HG03442 (cell line): ENCODE results near the gene GPR161.

ENCODE experiments used
- ATAC-seq: cut with Tn5 transposase; IDR thresholded peaks from one replicate; pipeline ENCODE4 v1.9.1; 2021; ENCODE audit warnings: mild to moderate bottlenecking, moderate library complexity; ENCODE audit not compliant: unreplicated experiment

The GPR161 gene

DNA sequence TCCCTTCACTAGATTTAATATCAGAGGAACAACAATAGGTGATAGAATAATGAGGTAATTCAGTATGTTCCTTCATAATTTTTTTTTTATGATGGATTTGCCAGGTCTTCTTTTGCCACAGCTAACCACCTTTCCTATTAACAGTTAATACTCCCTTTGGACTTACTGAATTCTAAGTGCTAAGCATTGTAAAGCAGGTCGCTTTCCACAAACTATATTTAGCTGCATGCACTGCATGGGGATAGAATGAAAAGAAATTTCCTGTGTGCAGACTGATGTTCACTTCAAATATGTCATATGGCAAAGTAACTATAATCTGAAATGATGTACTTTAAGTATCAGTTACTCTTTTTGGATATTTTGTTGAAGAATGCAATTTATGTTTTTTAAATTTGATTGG lies 85.8 kb downstream of the GPR161 start:
- no peak for ATAC-seq

DNA sequence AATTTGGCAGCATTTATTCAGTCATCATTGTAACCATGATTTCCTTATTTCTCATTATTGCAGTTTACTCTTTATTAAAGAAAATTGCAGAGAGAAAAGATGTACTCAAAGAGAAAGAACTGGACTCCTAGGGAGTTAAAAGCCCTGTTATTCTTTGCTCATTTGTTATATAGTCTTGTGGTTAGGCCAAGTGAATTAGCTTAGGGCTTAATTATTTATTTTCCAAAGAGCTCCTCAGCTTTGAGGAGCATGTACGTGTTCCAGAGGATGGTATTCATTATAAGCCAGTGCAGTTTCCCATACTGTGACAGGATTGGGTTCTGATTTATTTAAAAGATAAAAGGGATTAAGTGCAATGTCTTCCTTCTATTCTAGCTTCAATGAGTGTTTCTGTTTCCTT lies 86.4 kb downstream of the GPR161 start:
- ATAC-seq = no peak

DNA sequence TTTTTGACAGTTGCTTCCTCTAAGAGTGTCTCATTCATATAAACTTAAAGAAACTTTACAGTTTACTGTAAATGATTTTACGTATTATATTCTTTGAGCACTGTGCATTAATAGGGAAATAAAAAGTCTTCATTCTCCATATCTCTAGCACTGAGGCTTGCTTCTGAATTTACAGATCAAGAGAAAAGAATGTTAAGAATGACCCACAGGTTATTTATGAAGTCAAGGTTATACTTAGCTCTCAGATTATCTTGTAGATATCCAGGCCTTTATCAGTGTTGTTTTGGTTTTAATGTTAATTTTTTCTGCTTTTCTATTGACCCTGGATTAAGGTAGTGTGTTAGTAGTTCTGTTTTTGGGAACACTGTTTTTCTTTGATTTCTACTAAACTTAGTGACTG lies 91.4 kb downstream of the GPR161 start:
- ATAC-seq = no peak

DNA sequence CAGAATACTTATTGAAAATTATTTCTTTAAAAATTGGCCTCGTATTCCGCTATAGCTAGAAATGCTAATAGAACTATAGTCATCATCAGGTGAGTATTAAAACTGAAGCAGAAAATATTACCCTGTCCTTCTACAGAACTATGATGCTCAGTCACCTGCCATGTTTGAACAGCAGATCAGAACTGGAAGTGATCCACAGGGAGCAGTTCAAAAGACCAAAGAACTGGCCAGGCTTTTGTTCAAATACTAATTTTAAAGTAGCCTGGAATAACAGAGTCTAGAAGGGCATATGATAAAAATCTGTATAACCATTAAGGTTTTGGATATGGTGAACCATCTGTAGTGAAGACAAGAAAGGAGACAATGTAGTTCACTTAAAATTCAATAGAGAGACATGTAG lies 94.4 kb downstream of the GPR161 start:
- no peak for ATAC-seq

DNA sequence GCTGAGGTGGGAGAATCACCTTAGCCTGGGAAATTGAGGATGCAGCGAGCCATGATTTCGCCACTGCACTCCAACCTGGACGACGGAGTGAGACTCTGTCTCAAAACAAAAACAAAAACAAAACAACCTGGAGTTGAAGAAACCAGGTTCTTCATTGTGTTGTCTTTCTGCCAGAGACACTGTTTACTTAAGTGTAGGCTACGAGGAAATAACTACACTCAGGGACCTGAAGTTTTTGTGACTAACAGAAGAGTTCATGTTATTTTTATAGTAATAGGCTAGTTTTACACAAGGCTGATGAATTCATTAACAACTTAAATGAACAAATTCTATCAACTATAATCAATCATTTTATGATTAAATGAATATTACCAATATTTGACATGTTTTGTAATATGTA lies 101.4 kb downstream of the GPR161 start:
- no peak for ATAC-seq

DNA sequence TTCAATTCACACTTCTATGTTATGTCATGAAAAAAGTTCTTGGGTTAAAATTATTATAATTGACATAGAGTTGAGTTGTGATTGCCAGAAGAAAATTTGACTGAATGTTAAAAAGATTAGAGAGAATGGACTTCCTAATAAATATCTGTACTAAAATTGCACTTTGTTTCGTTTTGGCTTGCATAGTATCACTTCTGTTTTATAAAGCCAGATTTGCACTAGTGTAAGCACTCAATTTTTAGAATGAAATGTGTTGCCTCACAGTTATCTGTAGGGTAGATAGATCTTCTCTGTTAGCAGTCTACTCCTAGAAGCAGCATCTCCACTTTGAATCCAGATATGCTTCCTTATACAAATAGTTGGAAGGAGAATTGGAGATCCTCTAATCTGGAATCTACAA lies 104.7 kb downstream of the GPR161 start:
- ATAC-seq = no peak

DNA sequence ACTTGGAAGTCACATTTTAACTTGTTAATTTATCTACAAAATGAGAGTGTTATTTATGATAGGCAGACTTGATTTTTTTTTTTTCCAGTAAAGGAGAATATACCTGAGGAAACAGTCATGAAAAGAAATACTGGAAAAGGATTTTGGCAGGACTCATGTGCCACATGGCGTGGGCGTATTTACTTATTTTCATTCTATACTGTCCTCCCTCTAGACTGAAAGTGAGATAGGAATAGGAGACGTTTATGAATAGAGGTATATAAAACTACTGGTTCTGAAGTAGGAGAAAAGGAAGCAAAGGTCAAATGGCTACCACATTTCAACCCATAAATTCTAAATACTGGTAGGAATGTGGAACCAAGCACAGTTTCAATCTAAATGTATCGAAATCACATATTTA lies 105.1 kb downstream of the GPR161 start:
- ATAC-seq = no peak

DNA sequence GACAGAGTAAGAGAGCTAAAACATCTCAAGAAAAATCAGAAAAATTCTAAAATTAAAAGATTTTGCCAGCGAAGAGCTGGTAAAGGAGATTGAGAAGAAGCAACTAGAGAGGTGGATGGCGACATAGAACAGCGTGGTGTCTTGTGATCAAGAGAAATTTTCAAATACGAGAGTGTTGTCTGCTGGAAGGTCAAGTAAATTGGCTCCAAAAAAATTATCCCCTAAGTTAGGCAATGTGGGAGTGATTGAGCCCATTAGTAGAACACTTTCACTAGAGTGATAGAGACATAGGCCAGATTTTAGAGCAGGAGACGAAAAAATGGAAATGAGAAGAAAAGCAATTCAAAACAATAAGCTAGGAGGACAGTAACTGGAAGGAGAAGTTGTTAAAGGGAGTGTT lies 105.5 kb downstream of the GPR161 start:
- ATAC-seq = no peak
